Right lobe of liver (tissue), 6 donors: ENCODE data around the gene CYS1. TPM values are rescaled to one million over a fixed set of nuclear protein-coding genes. Genes with fewer than 3 reads are reported as not detected.

ENCODE experiments used
- ATAC-seq, 4 donors: fragments of 200-7000 bp; cut with Tn5 transposase; one replicate each; pipeline ENCODE4 v1.9.1; 2020; ENCODE audit warnings: mild to moderate bottlenecking in 4 of 4, moderate library complexity in 4 of 4
- DNase-seq, 3 donors: peaks; one replicate each; pipeline ENCODE4 v3.0.0-alpha.2; 2020
- H3K27ac ChIP-seq, 3 donors: fragments of 200-600 bp; one replicate each; pipeline ENCODE4 v1.8.0; 2022
- H3K27me3 ChIP-seq, 2 donors: fragments of 200-600 bp; one replicate each; pipeline ENCODE4 v1.8.0; 2022
- H3K36me3 ChIP-seq, 4 donors: fragments of 200-600 bp; sonication (generic) in 1 of 4; one replicate each; pipeline versions ENCODE4 v1.5.1 to v1.8.0; 2017 to 2022; ENCODE audit warnings: control low read depth in 1 of 4
- H3K4me1 ChIP-seq, 4 donors: fragments of 200-600 bp; sonication (generic) in 1 of 4; one replicate each; pipeline versions ENCODE4 v1.5.1 to v1.8.0; 2017 to 2022; ENCODE audit warnings: control low read depth in 1 of 4
- H3K4me3 ChIP-seq, 3 donors: fragments of 200-600 bp; one replicate each; pipeline ENCODE4 v1.8.0; 2022
- H3K9me3 ChIP-seq, 4 donors: fragments of 200-600 bp; sonication (generic) in 1 of 4; one replicate each; pipeline versions ENCODE4 v1.5.1 to v1.8.0; 2017 to 2022; ENCODE audit warnings: control low read depth in 1 of 4
- POLR2A ChIP-seq: fragments of 450-650 bp; IDR thresholded peaks from one replicate; pipeline ENCODE4 v1.6.1; 2017; ENCODE audit warnings: antibody characterized with exemption, mild to moderate bottlenecking
- WGBS: methylation state at CpG from one replicate; pipeline ENCODE4 v1.1.6; 2018; ENCODE audit warnings: low coverage, low lambda C conversion rate; ENCODE audit not compliant: insufficient coverage; ENCODE audit errors: missing lambda C conversion rate; 5-methylcytosine and 5-hydroxymethylcytosine counted together
- intact Hi-C, 2 donors: fragments of 100-400 bp; cut with DNase I; formaldehyde crosslinking; loops; one replicate each; pipeline versions ENCODE4 v1.11.2 to v1.14.1; 2022
- total RNA-seq, 6 experiments: library from RNA; depleted of rRNA in 2 of 6; stranded (reverse); fragments of >200 nt in 2 of 6; fragmentation: NEBNext Ultra II Directional in 3 of 6; extraction: Animal tissue kit (Norgen Biotek cat#: 25700) in 3 of 6; gene quantifications; one replicate each; pipeline versions ENCODE4 v1.1.0 to v1.2.4, GENCODE V29; 2016 to 2023
- TF ChIP-seq, protein P1 (sequence below), 4 donors: fragments of 200-600 bp in 3 of 4; fragments of 450-650 bp in 1 of 4; IDR thresholded peaks; one replicate each; pipeline versions ENCODE4 v1.5.1 to v1.8.0; 2016 to 2022; ENCODE audit warnings: antibody characterized with exemption in 4 of 4, mild to moderate bottlenecking in 2 of 4
- donor health status: DM: no; HTN: yes; CAD: no.
- donor health status: DM: no; HTN: no; CAD: no.
- donor health status: DM: no; HTN: no; CAD: no.
- donor health status: DM: no; HTN: yes; CAD: no.
- donor health status: DM: no; HTN: yes; CAD: no.

The CYS1 gene
- total RNA-seq, 6 experiments from 2014 or later: 0.26 to 0.99 (median 0.55) TPM

GRCh38 chr2:10120877-10121574 is 40.8 kb upstream of the CYS1 start:
- no peak for ATAC-seq

DNA sequence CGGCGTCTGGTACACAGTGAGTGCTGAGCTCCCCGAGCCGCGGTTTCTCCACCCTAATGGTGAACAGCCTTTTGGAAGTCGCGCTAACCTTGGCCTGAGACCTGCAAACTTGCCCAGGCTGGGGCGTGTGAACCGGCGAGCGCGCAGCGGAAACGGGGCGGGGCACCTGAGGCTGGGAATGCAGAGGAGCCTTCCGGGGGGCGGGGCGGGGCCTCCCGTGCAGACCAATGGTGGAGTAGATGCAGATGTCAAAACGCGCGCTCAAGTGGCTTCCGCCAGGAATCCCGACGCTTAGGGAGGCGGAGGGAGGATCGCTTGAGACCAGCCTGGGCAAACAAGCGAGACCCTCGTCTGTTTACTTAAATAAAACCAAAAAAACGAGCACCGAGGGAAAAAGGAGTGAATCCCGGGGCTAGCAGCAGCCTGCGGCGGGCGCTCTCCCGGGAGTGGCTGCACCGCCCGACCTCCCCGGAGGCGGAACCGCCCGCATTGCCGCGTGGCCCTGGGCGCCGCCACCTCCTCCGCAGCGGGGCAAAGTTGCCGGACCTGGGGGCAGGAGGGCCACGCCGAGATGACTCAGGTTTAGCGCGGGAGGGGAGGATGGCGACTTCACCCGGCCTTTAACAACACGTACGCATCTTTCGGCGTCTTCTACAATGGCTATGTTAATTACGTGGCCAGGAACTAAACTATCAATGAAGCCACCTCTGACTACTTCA is 40.1 kb upstream of the CYS1 start:
- intact Hi-C loops: loop anchor here (5.0 to 10.0 kb wide), 3 partner anchors 154 to 317 kb away; no protein-coding TSS in a partner anchor
- peak; percentile 80 for TF ChIP-seq POLR2A
- TF ChIP-seq, protein P1, sequence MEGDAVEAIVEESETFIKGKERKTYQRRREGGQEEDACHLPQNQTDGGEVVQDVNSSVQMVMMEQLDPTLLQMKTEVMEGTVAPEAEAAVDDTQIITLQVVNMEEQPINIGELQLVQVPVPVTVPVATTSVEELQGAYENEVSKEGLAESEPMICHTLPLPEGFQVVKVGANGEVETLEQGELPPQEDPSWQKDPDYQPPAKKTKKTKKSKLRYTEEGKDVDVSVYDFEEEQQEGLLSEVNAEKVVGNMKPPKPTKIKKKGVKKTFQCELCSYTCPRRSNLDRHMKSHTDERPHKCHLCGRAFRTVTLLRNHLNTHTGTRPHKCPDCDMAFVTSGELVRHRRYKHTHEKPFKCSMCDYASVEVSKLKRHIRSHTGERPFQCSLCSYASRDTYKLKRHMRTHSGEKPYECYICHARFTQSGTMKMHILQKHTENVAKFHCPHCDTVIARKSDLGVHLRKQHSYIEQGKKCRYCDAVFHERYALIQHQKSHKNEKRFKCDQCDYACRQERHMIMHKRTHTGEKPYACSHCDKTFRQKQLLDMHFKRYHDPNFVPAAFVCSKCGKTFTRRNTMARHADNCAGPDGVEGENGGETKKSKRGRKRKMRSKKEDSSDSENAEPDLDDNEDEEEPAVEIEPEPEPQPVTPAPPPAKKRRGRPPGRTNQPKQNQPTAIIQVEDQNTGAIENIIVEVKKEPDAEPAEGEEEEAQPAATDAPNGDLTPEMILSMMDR (IDR thresholded peaks at IDR 0.05): peak in 1 of 4 donors; percentile 21
- Histone ChIP-seq H3K9me3 (no peaks in the 10 kb centered on the region), H3K36me3 (no peaks in the 10 kb centered on the region), H3K27me3 (no peaks in the 10 kb centered on the region), H3K27ac (peak overlapping the region; percentile 74 to 81 (median 76)), H3K4me3 (peak overlapping the region; percentile 71 to 79 (median 74)), H3K4me1 (peaks cover 4 to 35% (median 20%) of the 10 kb centered on the region in 4 donors)
- under 1% methylated on average over 49 of the region's 60 CpGs for WGBS
- DNase-seq (peak; percentile 98 to 99 (median 99)), ATAC-seq (peak; percentile 86 to 94 (median 92))

More at GRCh38 chr2:10120877-10121574, 40.8 kb upstream of the CYS1 start:
- no peak for DNase-seq
- intact Hi-C loops: loop anchor here (5.0 to 10.0 kb wide), 3 partner anchors 154 to 316 kb away; no protein-coding TSS in a partner anchor
- Histone ChIP-seq H3K9me3 (no peaks in the 10 kb centered on the region), H3K36me3 (no peaks in the 10 kb centered on the region), H3K27me3 (no peaks in the 10 kb centered on the region), H3K27ac (peak overlapping the region; percentile 74 to 81 (median 76)), H3K4me3 (peak overlapping the region; percentile 71 to 79 (median 74)), H3K4me1 (peaks cover 4 to 35% (median 20%) of the 10 kb centered on the region in 4 donors)
- WGBS: 17% methylated on average over 13 of the region's 13 CpGs
- no peak for TF ChIP-seq POLR2A
- TF ChIP-seq, protein P1 (IDR thresholded peaks at IDR 0.05): no peak

- DNase-seq: no peak
- Histone ChIP-seq H3K4me3 (peak overlapping the region; percentile 71 to 79 (median 74)), H3K36me3 (no peaks in the 10 kb centered on the region), H3K9me3 (no peaks in the 10 kb centered on the region), H3K27ac (peak overlapping the region; percentile 74 to 81 (median 76)), H3K27me3 (no peaks in the 10 kb centered on the region), H3K4me1 (peaks cover 4 to 35% (median 20%) of the 10 kb centered on the region in 4 donors)
- intact Hi-C loops: loop anchor here (5.0 to 10.0 kb wide), 3 partner anchors 155 to 318 kb away; no protein-coding TSS in a partner anchor
- WGBS: 55% methylated on average over 6 of the region's 14 CpGs
- no peak for TF ChIP-seq POLR2A
- TF ChIP-seq, protein P1 (IDR thresholded peaks at IDR 0.05): no peak
- no peak for ATAC-seq
Observed at GRCh38 chr2:10119601-10120157, 39.5 kb upstream of the CYS1 start.

DNA sequence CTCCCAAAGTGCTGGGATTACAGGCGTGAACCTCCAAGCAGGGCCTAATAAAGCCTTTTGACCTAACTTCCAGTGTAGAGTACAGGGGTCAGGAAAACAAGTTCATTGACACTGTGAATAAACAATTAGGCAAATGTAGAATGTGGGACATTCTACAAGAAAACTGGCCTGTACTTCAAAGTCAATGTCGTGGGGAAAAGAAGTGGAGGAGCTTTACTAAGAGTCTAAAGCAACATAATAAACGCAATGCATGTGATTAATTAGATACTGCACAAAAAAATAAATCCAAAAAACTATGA is 38.8 kb upstream of the CYS1 start:
- H3K4me1 ChIP-seq: peaks cover 4 to 35% (median 20%) of the 10 kb centered on the region in 4 donors
- TF ChIP-seq POLR2A: no peak
- TF ChIP-seq, protein P1 (IDR thresholded peaks at IDR 0.05): no peak
- no peaks in the 10 kb centered on the region for H3K27me3 ChIP-seq
- intact Hi-C loops: no loop called here
- peak overlapping the region in 2 of 3 donors; percentile 12 to 76 for H3K27ac ChIP-seq
- 19% methylated on average over 3 of the region's 3 CpGs for WGBS
- H3K4me3 ChIP-seq: no peak overlapping the region
- ATAC-seq (peak; percentile 41 to 53 (median 48)), DNase-seq (no peak)
- no peaks in the 10 kb centered on the region for H3K9me3 ChIP-seq
- H3K36me3 ChIP-seq: no peaks in the 10 kb centered on the region
